GM13976 (cell line): ENCODE data around the gene ATP2B2.
"Not testable (repeated sequence)": the region's sequence is repeated elsewhere in the genome, so short reads cannot be mapped to it uniquely, and the experiment has no call there.

Source experiments
- DNase-seq: peaks from one replicate; pipeline ENCODE4 v3.0.0; 2012; ENCODE audit warnings: low spot score
- CTCF ChIP-seq: IDR thresholded peaks from 2 replicates; pipeline ENCODE4 v1.5.1; 2012; ENCODE audit warnings: borderline replicate concordance, mild to moderate bottlenecking; ENCODE audit not compliant: insufficient read depth; ENCODE audit errors: extremely low read depth, missing control alignments, control extremely low read depth
- in situ Hi-C: fragments of 300-500 bp; cut with MboI; formaldehyde crosslinking; loops from one replicate; pipeline ENCODE4 v1.12.0; 2022; ENCODE audit warnings: low sequenced_read_pairs, mixed read lengths, inconsistent platforms; ENCODE audit not compliant: unreplicated experiment

The ATP2B2 gene

GRCh38 chr3:10382892-10383849 is 122.2 kb downstream of the ATP2B2 start:
- in situ Hi-C loops = no loop called here
- TF ChIP-seq CTCF = no peak
- DNase-seq = no peak

- in situ Hi-C loops = not testable (repeated sequence)
Measured at GRCh38 chr3:10382445-10382844, 122.9 kb downstream of the ATP2B2 start.

GRCh38 chr3:10381336-10381735 is 124.0 kb downstream of the ATP2B2 start:
- no peak for TF ChIP-seq CTCF
- no peak for DNase-seq
- in situ Hi-C loops = no loop called here

More at GRCh38 chr3:10382445-10382844, 122.9 kb downstream of the ATP2B2 start:
- DNase-seq = not testable (repeated sequence)

GRCh38 chr3:10380906-10381305 is 124.5 kb downstream of the ATP2B2 start:
- TF ChIP-seq CTCF = no peak

GRCh38 chr3:10379961-10380360 is 125.4 kb downstream of the ATP2B2 start:
- DNase-seq = no peak
- TF ChIP-seq CTCF = no peak
- in situ Hi-C loops = no loop called here

More at GRCh38 chr3:10380906-10381305, 124.5 kb downstream of the ATP2B2 start:
- no peak for DNase-seq
- in situ Hi-C loops = no loop called here

GRCh38 chr3:10379161-10379560 is 126.2 kb downstream of the ATP2B2 start:
- DNase-seq = no peak
- TF ChIP-seq CTCF = no peak
- in situ Hi-C loops = no loop called here

- no peak for DNase-seq
- TF ChIP-seq CTCF = no peak
- in situ Hi-C loops = no loop called here
Measured at GRCh38 chr3:10378742-10379141, 126.6 kb downstream of the ATP2B2 start.
